Esophagus squamous epithelium (tissue), 4 donors: ENCODE measurements around the gene SLC12A2.

Source experiments
- CTCF ChIP-seq, 6 experiments: fragments of 450-650 bp in 4 of 6; fragments of 200-600 bp in 2 of 6; sonication (generic) in 2 of 6; IDR thresholded peaks; one replicate each; pipeline ENCODE4 v1.5.1; 2016 to 2019; ENCODE audit warnings: antibody characterized with exemption in 6 of 6, mild to moderate bottlenecking in 4 of 6, moderate library complexity in 4 of 6
- POLR2A ChIP-seq, 4 donors: fragments of 450-650 bp; IDR thresholded peaks; one replicate each; pipeline ENCODE4 v1.6.1; 2017; ENCODE audit warnings: antibody characterized with exemption in 4 of 4, mild to moderate bottlenecking in 4 of 4, moderate library complexity in 3 of 4

GRCh38 chr5:128093368-128093767 lies 9.8 kb downstream of the SLC12A2 start:
- TF ChIP-seq POLR2A (IDR thresholded peaks at IDR 0.05) (no peak), CTCF (IDR thresholded peaks at IDR 0.05) (no peak)
